SK-N-SH (cell line): Measurements from ENCODE around the gene ZNF445.

Source experiments
- CHD2 ChIP-seq: fragments of 150-350 bp; IDR thresholded peaks from 2 replicates; pipeline ENCODE4 v1.6.1; 2018; ENCODE audit warnings: low read length; ENCODE audit not compliant: partially characterized antibody
- CTCF ChIP-seq: fragments of 200-600 bp; sonication (generic); IDR thresholded peaks from 2 replicates; pipeline ENCODE4 v1.6.1; 2017; ENCODE audit warnings: antibody characterized with exemption, mild to moderate bottlenecking, moderate library complexity
- FOSL2 ChIP-seq: IDR thresholded peaks from 2 replicates; pipeline ENCODE4 v1.4.0; 2012; ENCODE audit warnings: low read depth, mild to moderate bottlenecking, moderate library complexity, borderline replicate concordance
- MAX ChIP-seq: IDR thresholded peaks from 2 replicates; pipeline ENCODE4 v1.4.0; 2012; ENCODE audit warnings: low read depth
- MEF2A ChIP-seq: IDR thresholded peaks from 2 replicates; pipeline ENCODE4 v1.4.0; 2012; ENCODE audit warnings: low read depth, borderline replicate concordance
- NFIC ChIP-seq: IDR thresholded peaks from 2 replicates; pipeline ENCODE4 v1.4.0; 2012; ENCODE audit warnings: borderline replicate concordance
- PBX3 ChIP-seq: IDR thresholded peaks from 2 replicates; pipeline ENCODE4; 2012
- RAD21 ChIP-seq: IDR thresholded peaks from 2 replicates; pipeline ENCODE4 v1.6.1; 2012; ENCODE audit warnings: mild to moderate bottlenecking, low read length
- REST ChIP-seq: IDR thresholded peaks from 2 replicates; pipeline ENCODE4 v1.6.1; 2012; ENCODE audit warnings: mild to moderate bottlenecking, low read depth, low read length, moderate library complexity
- SMC3 ChIP-seq: IDR thresholded peaks from 2 replicates; pipeline ENCODE4 v1.6.1; 2012; ENCODE audit warnings: low read depth, low read length, improper control_type of control experiment
- USF2 ChIP-seq: fragments of 150-350 bp; IDR thresholded peaks from 2 replicates; pipeline ENCODE4 v1.6.1; 2017; ENCODE audit warnings: antibody characterized with exemption, low read length, low read depth, borderline replicate concordance
- YY1 ChIP-seq: IDR thresholded peaks from 2 replicates; pipeline ENCODE4 v1.4.0; 2012; ENCODE audit warnings: low read depth, mild to moderate bottlenecking

GRCh38 chr3:44392489-44392888 is 85.0 kb downstream of the ZNF445 start:
- TF ChIP-seq NFIC, result no peak
- TF ChIP-seq MAX, result no peak
- no peak for TF ChIP-seq CHD2
- no peak for TF ChIP-seq CTCF
- TF ChIP-seq REST, result no peak
- no peak for TF ChIP-seq USF2
- TF ChIP-seq YY1, result no peak
- no peak for TF ChIP-seq RAD21
- TF ChIP-seq FOSL2, result no peak
- no peak for TF ChIP-seq MEF2A
- no peak for TF ChIP-seq PBX3
- TF ChIP-seq SMC3, result no peak
